ENCODE data around the gene SDR9C7. TPM values are rescaled to one million over a fixed set of nuclear protein-coding genes. Genes with fewer than 3 reads are reported as not detected.
"Not testable (repeated sequence)": the region's sequence is repeated elsewhere in the genome, so short reads cannot be mapped to it uniquely, and the experiment has no call there.

The SDR9C7 gene
- total RNA-seq, 1 experiment from 2014 or later, result not detected

DNA sequence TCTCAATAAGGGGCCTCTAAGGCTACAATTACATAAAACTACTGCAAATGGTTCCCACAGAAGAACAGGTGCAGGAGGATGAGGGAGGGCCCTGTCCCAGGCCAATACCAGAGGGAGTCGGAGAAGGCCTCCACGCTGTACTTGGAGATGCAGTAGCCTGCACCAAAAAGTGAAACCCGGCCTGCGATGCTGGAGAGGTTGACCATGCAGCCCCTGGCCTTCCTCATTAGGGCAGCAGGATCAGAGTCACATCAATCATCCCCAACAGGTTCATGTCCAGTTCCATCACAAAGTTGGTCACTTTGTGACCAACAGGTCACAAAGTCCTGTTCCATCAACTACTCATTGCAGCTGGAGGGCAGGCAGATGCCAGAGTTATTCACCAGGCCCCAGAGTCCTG, 49.2 kb upstream of the SDR9C7 start:
- H3K9me2 ChIP-seq (ENCODE audit: insufficient read depth), result no peaks in the 10 kb centered on the region
- H3K36me3 ChIP-seq (ENCODE audit: control insufficient read depth in 1 of 2, insufficient read depth in 2 of 2, low read length in 2 of 2), result no peaks in the 10 kb centered on the region
- H3K4me2 ChIP-seq (ENCODE audit: low read length), result no peak overlapping the region
- H3K4me1 ChIP-seq (ENCODE audit: control insufficient read depth in 1 of 2, insufficient read depth in 2 of 2, low read length in 2 of 2), result peaks cover 6 to 27% of the 10 kb centered on the region in 2 experiments; a peak in 3 of 4 replicates
- no peak overlapping the region for H2AFZ ChIP-seq (ENCODE audit: low read depth, low read length, poor library complexity, severe bottlenecking)
- TF ChIP-seq POLR2A (IDR thresholded peaks at IDR 0.05; ENCODE audit: borderline replicate concordance, extremely low read depth, insufficient read depth, insufficient read length) (no peak), SP1 (IDR thresholded peaks at IDR 0.05; ENCODE audit: low read depth) (no peak), ZNF274 (IDR thresholded peaks at IDR 0.05; ENCODE audit: low read depth, low read length) (no peak), RAD21 (IDR thresholded peaks at IDR 0.05; ENCODE audit: low read depth) (no peak)
- TF ChIP-seq, protein P1, sequence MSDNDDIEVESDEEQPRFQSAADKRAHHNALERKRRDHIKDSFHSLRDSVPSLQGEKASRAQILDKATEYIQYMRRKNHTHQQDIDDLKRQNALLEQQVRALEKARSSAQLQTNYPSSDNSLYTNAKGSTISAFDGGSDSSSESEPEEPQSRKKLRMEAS (IDR thresholded peaks at IDR 0.05), result no peak
- ChIA-PET RAD21 (ENCODE audit: low non-redundant PET in 1 of 2, low total read pairs in 2 of 2, uncharacterized antibody in 2 of 2, unreplicated experiment in 2 of 2) (no interaction called here), POLR2A (no interaction called here), CTCF (no interaction called here)
- DNase-seq (ENCODE audit: low read depth, low spot score), result no peak
- no peak overlapping the region for H3K4me3 ChIP-seq (replicated peaks in 1 of 2; ENCODE audit: low read depth in 1 of 2, low read length in 2 of 2)
- ATAC-seq, result no peak
- H3K27me3 ChIP-seq (ENCODE audit: insufficient read depth, low read length), result no peaks in the 10 kb centered on the region
- H3K27ac ChIP-seq (ENCODE audit: low read depth, low read length), result no peak overlapping the region
- no peaks in the 10 kb centered on the region for H3K9me3 ChIP-seq (ENCODE audit: control insufficient read depth in 1 of 2, insufficient read depth in 1 of 2, low read depth in 1 of 2, low read length in 2 of 2)
- no peaks in the 10 kb centered on the region for H4K20me1 ChIP-seq (ENCODE audit: insufficient read depth)
- no peaks in the 10 kb centered on the region for H3K79me2 ChIP-seq (ENCODE audit: insufficient read depth, low read length)
- BruUV-seq (replicated peaks), result no TSS peak
- intact Hi-C loops (cut with micrococcal nuclease), result no loop called here
- no peak overlapping the region for H3K9ac ChIP-seq (ENCODE audit: low read length)

DNA sequence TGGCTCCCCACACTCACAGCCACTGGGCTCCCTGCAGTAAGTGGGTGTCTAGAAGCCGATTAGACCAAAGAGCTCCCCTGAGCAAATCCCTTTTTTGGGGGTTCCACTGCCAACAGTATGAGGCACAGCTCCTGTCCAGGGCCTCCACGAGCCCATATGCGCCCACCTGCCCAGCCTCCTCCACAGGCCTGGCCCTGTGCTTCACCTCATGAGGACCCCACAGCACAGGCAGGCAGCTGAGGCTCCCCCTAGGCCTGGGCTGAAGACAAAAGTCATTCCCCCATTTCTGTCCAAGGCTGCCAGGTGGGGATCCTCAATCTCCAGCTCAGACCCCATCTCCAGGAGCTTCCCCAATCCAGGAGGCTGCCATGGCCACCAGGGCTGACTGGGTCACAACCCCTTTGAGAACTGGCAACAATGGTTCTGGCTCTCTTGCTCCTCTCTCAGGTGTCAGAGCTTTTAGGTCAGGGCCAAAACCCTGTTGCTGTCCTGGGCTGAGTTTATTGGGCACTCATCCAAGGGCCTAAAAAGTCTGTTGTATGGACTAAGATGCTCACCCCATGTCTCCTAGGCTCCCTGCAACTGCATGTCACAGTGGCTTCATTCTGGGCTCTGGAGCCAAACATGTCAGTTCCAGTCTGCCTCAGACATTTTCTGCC, 48.5 kb upstream of the SDR9C7 start:
- H3K9me2 ChIP-seq (ENCODE audit: insufficient read depth); RAD21 ChIA-PET (ENCODE audit: low non-redundant PET in 1 of 2, low total read pairs in 2 of 2, uncharacterized antibody in 2 of 2, unreplicated experiment in 2 of 2); CTCF ChIA-PET; H3K36me3 ChIP-seq (ENCODE audit: control insufficient read depth in 1 of 2, insufficient read depth in 2 of 2, low read length in 2 of 2); BruUV-seq (replicated peaks); intact Hi-C loops (cut with micrococcal nuclease); H3K27me3 ChIP-seq (ENCODE audit: insufficient read depth, low read length); H3K9ac ChIP-seq (ENCODE audit: low read length); H3K4me2 ChIP-seq (ENCODE audit: low read length); H4K20me1 ChIP-seq (ENCODE audit: insufficient read depth); H3K27ac ChIP-seq (ENCODE audit: low read depth, low read length); DNase-seq (ENCODE audit: low read depth, low spot score); H3K9me3 ChIP-seq (ENCODE audit: control insufficient read depth in 1 of 2, insufficient read depth in 1 of 2, low read depth in 1 of 2, low read length in 2 of 2); H3K79me2 ChIP-seq (ENCODE audit: insufficient read depth, low read length); H3K4me3 ChIP-seq (replicated peaks in 1 of 2; ENCODE audit: low read depth in 1 of 2, low read length in 2 of 2); ATAC-seq; H2AFZ ChIP-seq (ENCODE audit: low read depth, low read length, poor library complexity, severe bottlenecking); POLR2A ChIA-PET: not testable (repeated sequence)
- peaks cover 6 to 21% of the 10 kb centered on the region in 2 experiments; a peak in 3 of 4 replicates for H3K4me1 ChIP-seq (ENCODE audit: control insufficient read depth in 1 of 2, insufficient read depth in 2 of 2, low read length in 2 of 2)
